BLaER1 (cell line): ENCODE measurements around the gene BTBD9.

Source experiments
- H3K27ac ChIP-seq: shearing (Covaris generic); formaldehyde crosslinking; 2 replicates; pipeline ENCODE4 v1.8.1; 2022
- H3K27me3 ChIP-seq: shearing (Covaris generic); formaldehyde crosslinking; 2 replicates; pipeline ENCODE4 v1.8.1; 2022
- H3K36me3 ChIP-seq: shearing (Covaris generic); formaldehyde crosslinking; 2 replicates; pipeline ENCODE4 v1.8.1; 2022
- H3K4me1 ChIP-seq: shearing (Covaris generic); formaldehyde crosslinking; 2 replicates; pipeline ENCODE4 v1.8.1; 2022
- H3K4me2 ChIP-seq: shearing (Covaris generic); formaldehyde crosslinking; 2 replicates; pipeline ENCODE4 v1.8.1; 2022
- H3K4me3 ChIP-seq: shearing (Covaris generic); formaldehyde crosslinking; 2 replicates; pipeline ENCODE4 v1.8.1; 2022
- H3K9ac ChIP-seq: shearing (Covaris generic); formaldehyde crosslinking; 2 replicates; pipeline ENCODE4 v1.8.1; 2022
- H3K9me3 ChIP-seq: shearing (Covaris generic); formaldehyde crosslinking; 2 replicates; pipeline ENCODE4 v1.8.1; 2022
- H4K20me1 ChIP-seq: shearing (Covaris generic); formaldehyde crosslinking; 2 replicates; pipeline ENCODE4 v1.8.1; 2022
- Cebpa-rat ChIP-seq: shearing (Covaris generic); IDR thresholded peaks from 2 replicates; pipeline ENCODE4 v1.8.1; 2022

The BTBD9 gene

GRCh38 chr6:38533064-38533463, 106.7 kb downstream of the BTBD9 start:
- no peak overlapping the region for H3K9ac ChIP-seq
- H3K27ac ChIP-seq = no peak overlapping the region
- H3K27me3 ChIP-seq = no peaks in the 10 kb centered on the region
- no peak overlapping the region for H3K4me2 ChIP-seq
- H3K9me3 ChIP-seq = peaks cover 40% of the 10 kb centered on the region
- 0 out of 2 replicates have a peak, but pooled peaks cover 5% of the 10 kb centered on the region for H3K36me3 ChIP-seq
- no peak overlapping the region for H3K4me3 ChIP-seq
- no peaks in the 10 kb centered on the region for H3K4me1 ChIP-seq
- H4K20me1 ChIP-seq = no peaks in the 10 kb centered on the region
- TF ChIP-seq Cebpa-rat = no peak

- Histone ChIP-seq H3K27ac (no peak overlapping the region), H3K27me3 (no peaks in the 10 kb centered on the region), H3K9ac (no peak overlapping the region), H3K9me3 (peaks cover 59% of the 10 kb centered on the region), H3K4me1 (no peaks in the 10 kb centered on the region), H3K4me2 (no peak overlapping the region), H4K20me1 (no peaks in the 10 kb centered on the region), H3K36me3 (peaks cover 16% of the 10 kb centered on the region), H3K4me3 (no peak overlapping the region)
- no peak for TF ChIP-seq Cebpa-rat
These were observed 108.6 kb downstream of the BTBD9 start for GRCh38 chr6:38531134-38531533.

- H3K27me3 ChIP-seq = no peaks in the 10 kb centered on the region
- H3K4me3 ChIP-seq = no peak overlapping the region
- no peak overlapping the region for H3K4me2 ChIP-seq
- no peak overlapping the region for H3K9ac ChIP-seq
- no peak overlapping the region for H3K27ac ChIP-seq
- H3K4me1 ChIP-seq = no peaks in the 10 kb centered on the region
- H3K9me3 ChIP-seq = peaks cover 71% of the 10 kb centered on the region
- no peaks in the 10 kb centered on the region for H4K20me1 ChIP-seq
- H3K36me3 ChIP-seq = peaks cover 23% of the 10 kb centered on the region
- TF ChIP-seq Cebpa-rat = no peak
These were observed 111.3 kb downstream of the BTBD9 start for GRCh38 chr6:38528196-38528965.

- H3K27ac ChIP-seq = no peak overlapping the region
- no peak overlapping the region for H3K4me3 ChIP-seq
- H3K9ac ChIP-seq = no peak overlapping the region
- H3K4me2 ChIP-seq = no peak overlapping the region
- H3K9me3 ChIP-seq = peaks cover 65% of the 10 kb centered on the region
- H3K4me1 ChIP-seq = no peaks in the 10 kb centered on the region
- H3K27me3 ChIP-seq = no peaks in the 10 kb centered on the region
- peaks cover 23% of the 10 kb centered on the region for H3K36me3 ChIP-seq
- TF ChIP-seq Cebpa-rat = no peak
- no peaks in the 10 kb centered on the region for H4K20me1 ChIP-seq
These were observed 112.4 kb downstream of the BTBD9 start for GRCh38 chr6:38527371-38527770.

- H3K27ac ChIP-seq = no peak overlapping the region
- H3K9ac ChIP-seq = no peak overlapping the region
- H4K20me1 ChIP-seq = no peaks in the 10 kb centered on the region
- H3K36me3 ChIP-seq = peaks cover 23% of the 10 kb centered on the region
- H3K4me2 ChIP-seq = no peak overlapping the region
- H3K4me3 ChIP-seq = no peak overlapping the region
- no peak for TF ChIP-seq Cebpa-rat
- no peaks in the 10 kb centered on the region for H3K4me1 ChIP-seq
- H3K9me3 ChIP-seq = peaks cover 57% of the 10 kb centered on the region
- H3K27me3 ChIP-seq = no peaks in the 10 kb centered on the region
These were observed 113.8 kb downstream of the BTBD9 start for GRCh38 chr6:38525888-38526287.

- H3K4me2 ChIP-seq = no peak overlapping the region
- no peak overlapping the region for H3K9ac ChIP-seq
- H3K4me1 ChIP-seq = no peaks in the 10 kb centered on the region
- H3K4me3 ChIP-seq = no peak overlapping the region
- H3K36me3 ChIP-seq = peaks cover 23% of the 10 kb centered on the region
- H3K27me3 ChIP-seq = no peaks in the 10 kb centered on the region
- H4K20me1 ChIP-seq = no peaks in the 10 kb centered on the region
- H3K9me3 ChIP-seq = peaks cover 45% of the 10 kb centered on the region
- no peak for TF ChIP-seq Cebpa-rat
- H3K27ac ChIP-seq = no peak overlapping the region
These were observed 115.1 kb downstream of the BTBD9 start for GRCh38 chr6:38524436-38525145.

GRCh38 chr6:38522322-38522721, 117.4 kb downstream of the BTBD9 start:
- H3K4me2 ChIP-seq = no peak overlapping the region
- H3K4me1 ChIP-seq = no peaks in the 10 kb centered on the region
- H3K27me3 ChIP-seq = no peaks in the 10 kb centered on the region
- H4K20me1 ChIP-seq = no peaks in the 10 kb centered on the region
- peaks cover 24% of the 10 kb centered on the region for H3K9me3 ChIP-seq
- no peak overlapping the region for H3K27ac ChIP-seq
- no peak overlapping the region for H3K9ac ChIP-seq
- no peak overlapping the region for H3K4me3 ChIP-seq
- no peak for TF ChIP-seq Cebpa-rat
- H3K36me3 ChIP-seq = peaks cover 15% of the 10 kb centered on the region

- Histone ChIP-seq H3K4me3 (no peak overlapping the region), H3K9me3 (no peaks in the 10 kb centered on the region), H3K27me3 (no peaks in the 10 kb centered on the region), H3K4me2 (no peak overlapping the region), H3K27ac (no peak overlapping the region), H3K4me1 (no peaks in the 10 kb centered on the region), H3K36me3 (no peaks in the 10 kb centered on the region), H4K20me1 (no peaks in the 10 kb centered on the region), H3K9ac (no peak overlapping the region)
- TF ChIP-seq Cebpa-rat = no peak
These were observed 121.0 kb downstream of the BTBD9 start for GRCh38 chr6:38518511-38519304.

- Histone ChIP-seq H3K9me3 (no peaks in the 10 kb centered on the region), H3K9ac (no peak overlapping the region), H3K27ac (no peak overlapping the region), H3K4me2 (no peak overlapping the region), H3K27me3 (no peaks in the 10 kb centered on the region), H4K20me1 (no peaks in the 10 kb centered on the region), H3K4me3 (no peak overlapping the region), H3K36me3 (no peaks in the 10 kb centered on the region), H3K4me1 (no peaks in the 10 kb centered on the region)
- no peak for TF ChIP-seq Cebpa-rat
These were observed 122.7 kb downstream of the BTBD9 start for GRCh38 chr6:38517005-38517404.

GRCh38 chr6:38514399-38514798, 125.3 kb downstream of the BTBD9 start:
- Histone ChIP-seq H3K27me3 (no peaks in the 10 kb centered on the region), H3K36me3 (no peaks in the 10 kb centered on the region), H3K9me3 (no peaks in the 10 kb centered on the region), H3K4me2 (no peak overlapping the region), H3K9ac (no peak overlapping the region), H3K4me3 (no peak overlapping the region), H3K27ac (no peak overlapping the region), H3K4me1 (no peaks in the 10 kb centered on the region), H4K20me1 (no peaks in the 10 kb centered on the region)
- no peak for TF ChIP-seq Cebpa-rat
